CD4-positive, alpha-beta memory T cell (primary cell): ENCODE data around the gene MRM2. TPM values are rescaled to one million over a fixed set of nuclear protein-coding genes. Genes with fewer than 3 reads are reported as not detected.

Experiments used
- CTCF ChIA-PET: fragments of 350-600 bp; sonication (Branson Sonifier 250); formaldehyde crosslinking; loops from one replicate; lab custom pipeline; 2021; ENCODE audit warnings: inconsistent platforms; ENCODE audit not compliant: partially characterized antibody; lab: Charles Lee
- POLR2A ChIA-PET: fragments of 350-600 bp; sonication (Branson Sonifier 250); formaldehyde crosslinking; loops from one replicate; lab custom pipeline; 2021; ENCODE audit not compliant: partially characterized antibody; lab: Charles Lee
- DNase-seq, 5 donors: peaks; one replicate each; pipeline versions ENCODE4 v3.0.0 to v3.0.0-alpha.2; 2020 to 2022; ENCODE audit warnings: mixed read lengths in 1 of 5
- H3K27ac ChIP-seq: one replicate; pipeline ENCODE4 v1.7.0; 2013; ENCODE audit warnings: low read depth, low read length
- H3K27me3 ChIP-seq: 2 replicates; pipeline ENCODE4 v1.7.0; 2013; ENCODE audit warnings: mild to moderate bottlenecking, low read length, moderate library complexity; ENCODE audit not compliant: insufficient read depth
- H3K36me3 ChIP-seq: 2 replicates; pipeline ENCODE4 v1.7.0; 2013; ENCODE audit warnings: mild to moderate bottlenecking, low read length, moderate library complexity; ENCODE audit not compliant: insufficient read depth
- H3K4me1 ChIP-seq: 2 replicates; pipeline ENCODE4 v1.7.0; 2013; ENCODE audit warnings: mild to moderate bottlenecking, low read length, moderate library complexity; ENCODE audit not compliant: insufficient read depth
- H3K4me3 ChIP-seq, 2 donors: one replicate each; pipeline ENCODE4 v1.7.0; 2013; ENCODE audit warnings: low read length in 2 of 2, mild to moderate bottlenecking in 1 of 2
- H3K9me3 ChIP-seq, 2 donors: one replicate each; pipeline ENCODE4 v1.7.0; 2013; ENCODE audit warnings: low read length in 2 of 2, control low read depth in 1 of 2; ENCODE audit not compliant: control insufficient read depth in 1 of 2
- H3K27ac Mint-ChIP-seq, 7 donors: one replicate each; pipeline ENCODE4 v1.8.0; 2020 to 2021; ENCODE audit warnings: mixed read lengths in 7 of 7, mild to moderate bottlenecking in 6 of 7, inconsistent platforms in 3 of 7, moderate library complexity in 3 of 7
- H3K27me3 Mint-ChIP-seq, 2 donors: one replicate each; pipeline ENCODE4 v1.8.0; 2020 to 2021; ENCODE audit warnings: mixed read lengths in 2 of 2
- H3K36me3 Mint-ChIP-seq, 2 donors: one replicate each; pipeline ENCODE4 v1.8.0; 2020 to 2021; ENCODE audit warnings: mixed read lengths in 2 of 2, inconsistent platforms in 1 of 2, mild to moderate bottlenecking in 1 of 2
- H3K4me1 Mint-ChIP-seq, 4 donors: one replicate each; pipeline ENCODE4 v1.8.0; 2020 to 2021; ENCODE audit warnings: mixed read lengths in 4 of 4, mild to moderate bottlenecking in 1 of 4
- H3K4me3 Mint-ChIP-seq, 8 donors: one replicate each; pipeline ENCODE4 v1.8.0; 2020 to 2021; ENCODE audit warnings: mixed read lengths in 8 of 8, mild to moderate bottlenecking in 7 of 8, moderate library complexity in 6 of 8, inconsistent platforms in 3 of 8
- H3K9me3 Mint-ChIP-seq, 8 donors: one replicate each; pipeline ENCODE4 v1.8.0; 2020 to 2021; ENCODE audit warnings: mixed read lengths in 8 of 8, mild to moderate bottlenecking in 5 of 8, inconsistent platforms in 3 of 8, moderate library complexity in 1 of 8
- intact Hi-C: fragments of 100-400 bp; cut with micrococcal nuclease; formaldehyde crosslinking; loops from one replicate; pipeline ENCODE4 v1.15.1; 2023
- polyA plus RNA-seq, 2 donors: library from polyadenylated mRNA; unstranded; fragments of 300-500 nt; fragmentation: Illumina TruSeq; gene quantifications; one replicate each; pipeline ENCODE4 v1.2.3, GENCODE V29; 2021
- total RNA-seq, 2 experiments: library from RNA; stranded (reverse); gene quantifications; one replicate each; pipeline ENCODE4 v1.2.3, GENCODE V29; 2021

The MRM2 gene
- total and polyA plus RNA-seq, 4 experiments from 2014 or later, result 17.4 to 32.9 (median 24.0) TPM

DNA sequence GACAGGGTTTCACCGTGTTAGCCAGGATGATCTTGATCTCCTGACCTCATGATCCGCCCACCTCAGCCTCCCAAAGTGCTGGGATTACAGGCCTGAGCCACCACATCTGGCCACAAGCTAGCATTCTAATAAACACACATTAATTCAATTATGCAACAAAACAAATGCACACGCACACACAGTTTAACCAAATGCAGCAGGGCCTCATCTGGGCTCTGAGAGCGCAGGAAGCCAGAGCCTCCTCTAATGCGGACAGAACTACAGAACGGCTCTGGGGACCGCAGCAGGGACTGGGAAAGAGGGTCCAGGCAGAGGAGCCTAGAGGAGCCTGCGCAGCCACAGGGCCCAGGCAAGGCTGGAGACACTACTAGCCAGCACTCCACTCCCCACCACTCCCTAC, 13.1 kb downstream of the MRM2 start:
- Histone ChIP-seq H3K36me3 (peaks cover 17% of the 10 kb centered on the region), H3K27ac (no peak overlapping the region), H3K4me1 (peaks cover 32% of the 10 kb centered on the region), H3K27me3 (no peaks in the 10 kb centered on the region), H3K9me3 (no peaks in the 10 kb centered on the region), H3K4me3 (no peak overlapping the region)
- no peak for DNase-seq
- H3K36me3 Mint-ChIP-seq, result peaks cover 15 to 34% of the 10 kb centered on the region in 2 donors
- H3K4me1 Mint-ChIP-seq, result peaks cover 14 to 57% (median 30%) of the 10 kb centered on the region in 4 donors
- no peaks in the 10 kb centered on the region for H3K27me3 Mint-ChIP-seq
- no peak overlapping the region for H3K27ac Mint-ChIP-seq
- no peaks in the 10 kb centered on the region for H3K9me3 Mint-ChIP-seq
- peak overlapping the region in 4 of 8 donors; percentile 15 to 51 (median 22) for H3K4me3 Mint-ChIP-seq
- intact Hi-C loops, result no loop called here
- CTCF ChIA-PET, result no interaction called here
- POLR2A ChIA-PET, result no interaction called here

- intact Hi-C loops, result no loop called here
- Mint-ChIP-seq H3K36me3 (peaks cover 15 to 33% of the 10 kb centered on the region in 2 donors), H3K4me3 (no peak overlapping the region), H3K27ac (no peak overlapping the region), H3K27me3 (no peaks in the 10 kb centered on the region), H3K9me3 (no peaks in the 10 kb centered on the region), H3K4me1 (peaks cover 14 to 47% (median 24%) of the 10 kb centered on the region in 4 donors)
- no peak overlapping the region for H3K4me3 ChIP-seq
- no peaks in the 10 kb centered on the region for H3K27me3 ChIP-seq
- H3K27ac ChIP-seq, result no peak overlapping the region
- ChIA-PET POLR2A (no interaction called here), CTCF (no interaction called here)
- H3K9me3 ChIP-seq, result no peaks in the 10 kb centered on the region
- DNase-seq, result no peak
- peaks cover 26% of the 10 kb centered on the region for H3K4me1 ChIP-seq
- H3K36me3 ChIP-seq, result peaks cover 17% of the 10 kb centered on the region
These were observed 14.3 kb downstream of the MRM2 start for GRCh38 chr7:2227699-2228098.

- Mint-ChIP-seq H3K27me3 (no peaks in the 10 kb centered on the region), H3K36me3 (peaks cover 21 to 35% of the 10 kb centered on the region in 2 donors), H3K9me3 (no peaks in the 10 kb centered on the region), H3K27ac (peak overlapping the region in 1 of 7 donors; percentile 81), H3K4me3 (no peak overlapping the region), H3K4me1 (peaks cover 12 to 33% (median 17%) of the 10 kb centered on the region in 4 donors)
- Histone ChIP-seq H3K9me3 (no peaks in the 10 kb centered on the region), H3K36me3 (peaks cover 21% of the 10 kb centered on the region), H3K27me3 (no peaks in the 10 kb centered on the region), H3K4me1 (peaks cover 13% of the 10 kb centered on the region), H3K27ac (no peak overlapping the region), H3K4me3 (no peak overlapping the region)
- POLR2A ChIA-PET, result no interaction called here
- DNase-seq, result no peak
- intact Hi-C loops, result no loop called here
- CTCF ChIA-PET, result no interaction called here
These were observed 16.2 kb downstream of the MRM2 start for GRCh38 chr7:2225830-2226229.

- POLR2A ChIA-PET, result no interaction called here
- Mint-ChIP-seq H3K27ac (no peak overlapping the region), H3K36me3 (peaks cover 21 to 38% of the 10 kb centered on the region in 2 donors), H3K27me3 (no peaks in the 10 kb centered on the region), H3K4me1 (peaks cover 9 to 29% (median 13%) of the 10 kb centered on the region in 4 donors), H3K4me3 (no peak overlapping the region), H3K9me3 (no peaks in the 10 kb centered on the region)
- peaks cover 21% of the 10 kb centered on the region for H3K36me3 ChIP-seq
- H3K27ac ChIP-seq, result no peak overlapping the region
- CTCF ChIA-PET, result no interaction called here
- H3K27me3 ChIP-seq, result no peaks in the 10 kb centered on the region
- H3K4me1 ChIP-seq, result peaks cover 8% of the 10 kb centered on the region
- intact Hi-C loops, result no loop called here
- H3K4me3 ChIP-seq, result no peak overlapping the region
- DNase-seq, result no peak
- no peaks in the 10 kb centered on the region for H3K9me3 ChIP-seq
These were observed 16.7 kb downstream of the MRM2 start for GRCh38 chr7:2225336-2225735.

- H3K36me3 ChIP-seq, result peaks cover 20% of the 10 kb centered on the region
These were observed 17.1 kb downstream of the MRM2 start for GRCh38 chr7:2224934-2225333.

GRCh38 chr7:2224491-2224928, 17.5 kb downstream of the MRM2 start:
- ChIA-PET POLR2A (interaction anchor here (1.2 kb wide), 1 partner anchor 194 kb away, joined by 3 read pairs; no protein-coding TSS in a partner anchor), CTCF (no interaction called here)
- Mint-ChIP-seq H3K27me3 (no peaks in the 10 kb centered on the region), H3K9me3 (no peaks in the 10 kb centered on the region), H3K36me3 (peaks cover 19 to 35% of the 10 kb centered on the region in 2 donors), H3K4me1 (peaks cover under 1 to 20% (median 8%) of the 10 kb centered on the region in 4 donors), H3K4me3 (no peak overlapping the region), H3K27ac (peak overlapping the region in 2 of 7 donors; percentile 15 to 78)
- DNase-seq, result no peak
- intact Hi-C loops, result no loop called here
- no peaks in the 10 kb centered on the region for H3K9me3 ChIP-seq
- H3K36me3 ChIP-seq, result peaks cover 18% of the 10 kb centered on the region
- H3K27me3 ChIP-seq, result no peaks in the 10 kb centered on the region
- H3K4me3 ChIP-seq, result no peak overlapping the region
- H3K4me1 ChIP-seq, result peaks cover 2% of the 10 kb centered on the region
- H3K27ac ChIP-seq, result no peak overlapping the region

More at GRCh38 chr7:2224934-2225333, 17.1 kb downstream of the MRM2 start:
- no peaks in the 10 kb centered on the region for H3K9me3 Mint-ChIP-seq
- intact Hi-C loops, result no loop called here
- no peaks in the 10 kb centered on the region for H3K27me3 Mint-ChIP-seq
- H3K36me3 Mint-ChIP-seq, result peaks cover 21 to 38% of the 10 kb centered on the region in 2 donors
- POLR2A ChIA-PET, result no interaction called here
- H3K4me1 Mint-ChIP-seq, result peaks cover 5 to 24% (median 10%) of the 10 kb centered on the region in 4 donors
- CTCF ChIA-PET, result no interaction called here
- Histone ChIP-seq H3K4me1 (peaks cover 6% of the 10 kb centered on the region), H3K27ac (no peak overlapping the region), H3K27me3 (no peaks in the 10 kb centered on the region), H3K4me3 (no peak overlapping the region), H3K9me3 (no peaks in the 10 kb centered on the region)
- no peak for DNase-seq
- H3K27ac Mint-ChIP-seq, result no peak overlapping the region
- H3K4me3 Mint-ChIP-seq, result no peak overlapping the region

DNA sequence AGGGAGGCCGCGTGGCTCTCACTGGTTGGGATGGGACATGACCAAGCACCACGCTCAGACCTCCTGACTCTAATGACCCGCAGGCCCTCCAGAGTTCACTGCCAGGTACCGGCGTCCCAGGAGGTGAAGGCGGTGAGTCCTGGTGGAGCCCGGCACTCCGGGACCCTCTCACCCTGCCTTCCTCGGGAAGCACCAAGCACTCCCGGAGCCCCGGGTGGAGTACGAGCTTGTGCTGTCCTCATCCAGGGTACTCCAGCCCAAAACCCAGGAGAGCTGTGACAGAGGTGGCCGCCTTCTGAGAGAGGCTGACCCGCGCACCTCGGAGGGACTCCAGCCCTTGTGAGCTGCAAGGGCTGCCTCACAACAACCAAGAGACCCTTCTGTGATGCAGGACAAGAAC, 18.7 kb downstream of the MRM2 start:
- H3K27ac Mint-ChIP-seq, result no peak overlapping the region
- H3K4me1 Mint-ChIP-seq, result peaks cover 0 to 17% (median 7%) of the 10 kb centered on the region in 4 donors
- Histone ChIP-seq H3K27me3 (no peaks in the 10 kb centered on the region), H3K27ac (no peak overlapping the region), H3K36me3 (peaks cover 18% of the 10 kb centered on the region), H3K4me3 (no peak overlapping the region), H3K9me3 (no peaks in the 10 kb centered on the region), H3K4me1 (no peaks in the 10 kb centered on the region)
- CTCF ChIA-PET, result interaction anchor here (1.0 kb wide), 1 partner anchor 12 kb away, joined by 3 read pairs; no protein-coding TSS in a partner anchor
- H3K36me3 Mint-ChIP-seq, result peaks cover 20 to 40% of the 10 kb centered on the region in 2 donors
- POLR2A ChIA-PET, result interaction anchor here (1.2 kb wide), 1 partner anchor 192 kb away, joined by 3 read pairs; no protein-coding TSS in a partner anchor
- H3K9me3 Mint-ChIP-seq, result no peaks in the 10 kb centered on the region
- intact Hi-C loops, result no loop called here
- no peak overlapping the region for H3K4me3 Mint-ChIP-seq
- no peak for DNase-seq
- H3K27me3 Mint-ChIP-seq, result no peaks in the 10 kb centered on the region
